ENCODE measurements around the gene ASB12. TPM values are rescaled to one million over a fixed set of nuclear protein-coding genes. Genes with fewer than 3 reads are reported as not detected.

The ASB12 gene, protein sequence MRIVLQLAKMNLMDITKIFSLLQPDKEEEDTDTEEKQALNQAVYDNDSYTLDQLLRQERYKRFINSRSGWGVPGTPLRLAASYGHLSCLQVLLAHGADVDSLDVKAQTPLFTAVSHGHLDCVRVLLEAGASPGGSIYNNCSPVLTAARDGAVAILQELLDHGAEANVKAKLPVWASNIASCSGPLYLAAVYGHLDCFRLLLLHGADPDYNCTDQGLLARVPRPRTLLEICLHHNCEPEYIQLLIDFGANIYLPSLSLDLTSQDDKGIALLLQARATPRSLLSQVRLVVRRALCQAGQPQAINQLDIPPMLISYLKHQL
- not detected in 5 replicates for total RNA-seq (2022; extraction: Qiagen RNA extraction)

GRCh38 chrX:64230123-64230970 is at the start of gene ASB12:
ASB12 (minus strand) TSS chrX:64230607; CDS start chrX:64225650, 4,957 bp downstream.

DNA sequence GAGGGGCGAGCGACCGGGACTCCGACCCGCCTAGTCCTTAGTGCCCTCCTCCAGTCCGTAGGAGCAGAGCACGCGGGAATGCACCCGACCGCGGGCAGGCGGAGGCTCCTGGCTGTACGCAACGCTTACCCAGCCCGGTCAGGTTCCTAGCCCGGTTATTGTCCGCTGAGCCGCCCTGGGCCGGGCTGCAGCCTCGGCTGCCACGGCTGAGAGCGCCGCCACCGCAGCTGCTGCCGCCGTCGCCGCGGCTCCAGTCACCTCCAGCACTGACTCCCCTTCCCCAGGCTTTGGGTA is 25.0 kb downstream of the ASB12 start, which contains the start of gene AMER1:
Gene AMER1, minus strand, starts transcription at position 268 of the 294 bp plus-strand sequence. CDS start 12,422 bp downstream, outside the sequence.

Other genes with a start within 250 kb of the ASB12 start
- 1.9 to 3.0 TPM (median 2.8 TPM) in 5 replicates for gene AMER1, start 24.9 kb downstream of the ASB12 start, total RNA-seq (2022; extraction: Qiagen RNA extraction)
- 0.45 to 0.64 TPM (median 0.51 TPM) in 5 replicates for gene MTMR8, start 164.8 kb upstream of the ASB12 start, total RNA-seq (2022; extraction: Qiagen RNA extraction)

Measured in A549 treated with dexamethasone at 1 μM for 4 hours (cell line).